PC-3 (cell line): Measurements from ENCODE around the gene GCAT. TPM values are rescaled to one million over a fixed set of nuclear protein-coding genes. Genes with fewer than 3 reads are reported as not detected.

Source experiments
- ATAC-seq: fragments of 200-7000 bp; cut with Tn5 transposase; 2 replicates; pipeline ENCODE4 v1.9.1; 2020; ENCODE audit warnings: mild to moderate bottlenecking, moderate library complexity
- BruUV-seq: library from RNA; stranded (reverse); fragments of 400-500 nt; replicated peaks from 2 replicates; lab custom pipeline; 2021; lab: Mats Ljungman, UMichigan
- CTCF ChIA-PET: fragments of 300-600 bp; sonication (Branson Sonifier 250); formaldehyde crosslinking; loops from one replicate; lab custom pipeline; 2022; ENCODE audit warnings: antibody characterized with exemption; lab: Charles Lee
- POLR2A ChIA-PET: fragments of 300-600 bp; sonication (Branson Sonifier 250); formaldehyde crosslinking; loops from one replicate; lab custom pipeline; 2022; ENCODE audit warnings: antibody characterized with exemption; ENCODE audit not compliant: unreplicated experiment; lab: Charles Lee
- DNase-seq: peaks from one replicate; pipeline ENCODE4 v3.0.0-alpha.2; 2015
- H2AFZ ChIP-seq: fragments of 300-600 bp; sonication (generic); 2 replicates; pipeline ENCODE4 v1.6.0; 2016; ENCODE audit warnings: antibody characterized with exemption, low read length
- H3F3A ChIP-seq: fragments of 300-600 bp; sonication (generic); one replicate; pipeline ENCODE4 v1.6.0; 2017; ENCODE audit warnings: antibody characterized with exemption, low read length, control low read depth, mild to moderate bottlenecking; ENCODE audit not compliant: unreplicated experiment
- H3K27ac ChIP-seq: fragments of 300-600 bp; sonication (generic); 2 replicates; pipeline ENCODE4 v1.5.1; 2016; ENCODE audit warnings: mild to moderate bottlenecking, low read length
- H3K27me3 ChIP-seq: fragments of 300-600 bp; sonication (generic); 2 replicates; pipeline ENCODE4 v1.6.1; 2016; ENCODE audit warnings: low read length, mixed read lengths
- H3K36me3 ChIP-seq: fragments of 300-600 bp; sonication (generic); 2 replicates; pipeline ENCODE4 v1.6.1; 2016; ENCODE audit warnings: low read depth, mixed run types, low read length, mixed read lengths
- H3K4me1 ChIP-seq: fragments of 300-600 bp; sonication (generic); 2 replicates; pipeline ENCODE4 v1.5.1; 2016; ENCODE audit warnings: low read length; ENCODE audit not compliant: insufficient read depth
- H3K4me2 ChIP-seq: fragments of 300-600 bp; sonication (generic); 2 replicates; pipeline ENCODE4 v1.6.0; 2016; ENCODE audit warnings: low read length
- H3K4me3 ChIP-seq: fragments of 300-600 bp; sonication (generic); 2 replicates; pipeline ENCODE4 v1.5.1; 2016; ENCODE audit warnings: mild to moderate bottlenecking, low read length, mixed read lengths
- H3K79me2 ChIP-seq: fragments of 300-600 bp; sonication (generic); 2 replicates; pipeline ENCODE4 v1.6.1; 2017; ENCODE audit warnings: low read length, mixed read lengths
- H3K9ac ChIP-seq: fragments of 300-600 bp; sonication (generic); 2 replicates; pipeline ENCODE4 v1.6.0; 2016; ENCODE audit warnings: mild to moderate bottlenecking, low read length
- H3K9me2 ChIP-seq: fragments of 300-600 bp; sonication (generic); replicated peaks from 2 replicates; pipeline ENCODE4 v1.6.1; 2016; ENCODE audit warnings: mixed run types, low read length, mixed read lengths
- H3K9me3 ChIP-seq: fragments of 300-600 bp; sonication (generic); 2 replicates; pipeline ENCODE4 v1.6.1; 2016; ENCODE audit warnings: low read length, mixed read lengths
- H4K20me1 ChIP-seq: fragments of 300-600 bp; sonication (generic); 2 replicates; pipeline ENCODE4 v1.6.1; 2016; ENCODE audit warnings: low read length, mixed read lengths
- CTCF ChIP-seq: fragments of 300-600 bp; sonication (generic); conservative IDR thresholded peaks from 2 replicates; pipeline ENCODE4 v1.5.1; 2017; ENCODE audit warnings: antibody characterized with exemption, low read depth, mild to moderate bottlenecking, low read length
- EZH2 ChIP-seq: fragments of 300-600 bp; sonication (generic); IDR thresholded peaks from one replicate; pipeline ENCODE4 v1.6.1; 2017; ENCODE audit warnings: antibody characterized with exemption, mild to moderate bottlenecking, low read length; ENCODE audit not compliant: unreplicated experiment
- EZH2phosphoT487 ChIP-seq: fragments of 300-600 bp; sonication (generic); IDR thresholded peaks from 2 replicates; pipeline ENCODE4 v1.6.1; 2018; ENCODE audit warnings: mild to moderate bottlenecking, antibody characterized with exemption, low read length, borderline replicate concordance
- intact Hi-C: fragments of 100-400 bp; cut with micrococcal nuclease; formaldehyde crosslinking; loops from 2 replicates; pipeline ENCODE4 v1.9.0; 2023
- total RNA-seq: library from RNA; depleted of rRNA; stranded (reverse); fragments of >200 nt; gene quantifications from 2 replicates; pipeline ENCODE4 v1.2.3, GENCODE V29; 2014

Gene GCAT
- total RNA-seq, 1 experiment from 2014 or later: 26.0 TPM

- no TSS peak for BruUV-seq
- ATAC-seq (no peak), DNase-seq (no peak)
- H3K4me2 ChIP-seq: peak overlapping the region; percentile 100
- H3K79me2 ChIP-seq: peaks cover 76% of the 10 kb centered on the region
- no peak overlapping the region for H2AFZ ChIP-seq
- no peak overlapping the region for H3K9ac ChIP-seq
- no peaks in the 10 kb centered on the region for H3K9me3 ChIP-seq
- no peak overlapping the region for H3K27ac ChIP-seq
- H3K27me3 ChIP-seq: no peaks in the 10 kb centered on the region
- H4K20me1 ChIP-seq: peaks cover 5% of the 10 kb centered on the region; the same call in 1 of the 2 replicates
- no peaks in the 10 kb centered on the region for H3K9me2 ChIP-seq
- H3K4me3 ChIP-seq: peak overlapping the region; percentile 97
- TF ChIP-seq CTCF (no peak), EZH2 (no peak), EZH2phosphoT487 (no peak)
- peaks cover 3% of the 10 kb centered on the region for H3F3A ChIP-seq
- ChIA-PET POLR2A (no interaction called here), CTCF (no interaction called here)
- intact Hi-C loops: no loop called here
- H3K36me3 ChIP-seq: peaks cover 36% of the 10 kb centered on the region
- H3K4me1 ChIP-seq: 0 out of 2 replicates have a peak, but pooled peaks cover 9% of the 10 kb centered on the region
Measured at GRCh38 chr22:37850801-37851200, 43.1 kb downstream of the GCAT start.

DNA sequence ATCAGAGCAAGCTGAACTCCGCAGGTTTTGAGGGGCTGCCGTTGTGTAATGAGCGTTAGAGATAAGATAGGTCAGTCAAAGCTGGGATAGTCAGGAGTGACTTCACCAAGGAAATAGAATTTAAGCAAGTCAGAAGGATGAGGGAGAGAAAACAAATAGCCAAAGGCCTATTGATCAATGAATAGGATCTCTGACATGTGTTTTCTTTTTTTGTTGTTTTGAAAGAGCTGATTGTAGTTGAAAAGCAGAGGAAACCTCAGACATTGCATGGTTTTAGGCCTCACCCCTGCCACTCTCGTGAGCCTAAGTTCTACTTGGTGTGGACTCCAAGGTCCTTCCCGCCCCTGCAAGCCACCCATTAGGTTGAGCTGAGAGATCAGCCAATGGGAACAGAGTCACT is 44.7 kb downstream of the GCAT start:
- ChIA-PET CTCF (no interaction called here), POLR2A (no interaction called here)
- H3K4me3 ChIP-seq: no peak overlapping the region
- ATAC-seq: no peak
- H3K9me2 ChIP-seq: no peaks in the 10 kb centered on the region
- H3K27ac ChIP-seq: no peak overlapping the region
- no peak overlapping the region for H2AFZ ChIP-seq
- TF ChIP-seq EZH2phosphoT487: no peak
- H3K79me2 ChIP-seq: peaks cover 76% of the 10 kb centered on the region
- no TSS peak for BruUV-seq
- peaks cover 36% of the 10 kb centered on the region for H3K36me3 ChIP-seq
- H3K9me3 ChIP-seq: no peaks in the 10 kb centered on the region
- peaks cover 3% of the 10 kb centered on the region for H3F3A ChIP-seq
- H3K27me3 ChIP-seq: no peaks in the 10 kb centered on the region
- DNase-seq: no peak
- no peak overlapping the region for H3K9ac ChIP-seq
- peaks cover 5% of the 10 kb centered on the region; the same call in 1 of the 2 replicates for H4K20me1 ChIP-seq
- no peak overlapping the region for H3K4me2 ChIP-seq
- intact Hi-C loops: no loop called here
- 0 out of 2 replicates have a peak, but pooled peaks cover 9% of the 10 kb centered on the region for H3K4me1 ChIP-seq

DNA sequence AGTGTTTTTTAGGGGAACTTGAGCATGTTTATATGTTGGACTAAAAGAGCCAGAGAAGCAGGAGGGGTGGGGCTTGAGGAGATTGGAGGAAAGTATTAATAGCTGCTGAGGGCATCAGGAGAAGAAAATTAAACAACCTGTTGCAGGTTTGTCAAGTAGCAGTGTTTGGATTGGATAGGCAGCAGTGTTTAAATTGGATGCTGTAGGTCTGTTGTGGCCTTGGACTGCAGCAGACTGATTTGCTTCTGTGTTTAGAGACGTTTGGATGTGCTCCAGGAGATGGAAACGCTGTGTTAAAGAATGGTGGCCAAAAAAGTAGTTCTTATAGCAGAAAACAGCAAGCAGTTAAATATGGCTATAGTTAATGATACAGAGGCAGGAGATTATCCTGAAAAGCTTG is 47.2 kb downstream of the GCAT start:
- intact Hi-C loops: no loop called here

More for the DNA sequence above, 47.2 kb downstream of the GCAT start:
- H3K4me1 ChIP-seq: 0 out of 2 replicates have a peak, but pooled peaks cover 9% of the 10 kb centered on the region
- H2AFZ ChIP-seq: no peak overlapping the region
- ChIA-PET CTCF (no interaction called here), POLR2A (no interaction called here)
- H3K79me2 ChIP-seq: peaks cover 54% of the 10 kb centered on the region
- no peak overlapping the region for H3K4me2 ChIP-seq
- no peak for TF ChIP-seq CTCF
- no peak for TF ChIP-seq EZH2phosphoT487
- no peak for TF ChIP-seq EZH2
- no peaks in the 10 kb centered on the region for H3K9me2 ChIP-seq
- ATAC-seq: no peak
- no peak for DNase-seq
- H3K27ac ChIP-seq: no peak overlapping the region
- peaks cover 3% of the 10 kb centered on the region for H3F3A ChIP-seq
- no peaks in the 10 kb centered on the region for H3K9me3 ChIP-seq
- H3K36me3 ChIP-seq: peaks cover 47% of the 10 kb centered on the region
- BruUV-seq: no TSS peak
- no peak overlapping the region for H3K4me3 ChIP-seq
- no peak overlapping the region for H3K9ac ChIP-seq
- no peaks in the 10 kb centered on the region for H3K27me3 ChIP-seq
- H4K20me1 ChIP-seq: peaks cover 1% of the 10 kb centered on the region; the same call in 1 of the 2 replicates
